Transverse colon (tissue), 4 donors: ENCODE measurements around the gene NME9. TPM values are rescaled to one million over a fixed set of nuclear protein-coding genes. Genes with fewer than 3 reads are reported as not detected.

Experiments used
- DNase-seq: peaks from one replicate; pipeline ENCODE4 v3.0.0-alpha.2; 2019
- H3K27ac ChIP-seq, 4 donors: fragments of 200-600 bp; sonication (generic); 2 replicates each; pipeline ENCODE4 v1.5.1; 2016 to 2018; ENCODE audit warnings: inconsistent platforms in 4 of 4
- H3K27me3 ChIP-seq: fragments of 200-600 bp; sonication (generic); 2 replicates; pipeline ENCODE4 v1.5.1; 2017; ENCODE audit warnings: inconsistent platforms
- H3K36me3 ChIP-seq, 4 donors: fragments of 200-600 bp; sonication (generic); 2 replicates each; pipeline ENCODE4 v1.5.1; 2017 to 2019; ENCODE audit warnings: inconsistent platforms in 4 of 4
- H3K4me1 ChIP-seq, 4 donors: fragments of 200-600 bp; sonication (generic); 2 replicates each; pipeline ENCODE4 v1.5.1; 2017 to 2020; ENCODE audit warnings: inconsistent platforms in 4 of 4
- H3K4me3 ChIP-seq, 4 donors: fragments of 200-600 bp; sonication (generic); 1 replicate in 1 of 4; 2 replicates in 3 of 4; pipeline versions ENCODE4 v1.5.1 to v1.6.1; 2017 to 2019; ENCODE audit warnings: inconsistent platforms in 4 of 4
- H3K9me3 ChIP-seq, 2 donors: fragments of 200-600 bp; sonication (generic); 2 replicates each; pipeline ENCODE4 v1.5.1; 2017 to 2019; ENCODE audit warnings: inconsistent platforms in 2 of 2
- CTCF ChIP-seq, 5 experiments: fragments of 200-600 bp in 3 of 5; fragments of 450-650 bp in 2 of 5; sonication (generic) in 3 of 5; IDR thresholded peaks; 1 replicate in 2 of 5; 2 replicates in 3 of 5; pipeline ENCODE4 v1.5.1; 2016 to 2017; ENCODE audit warnings: antibody characterized with exemption in 5 of 5, inconsistent platforms in 3 of 5, mild to moderate bottlenecking in 2 of 5, moderate library complexity in 1 of 5
- EP300 ChIP-seq: sonication (generic); formaldehyde crosslinking; IDR thresholded peaks from one replicate; pipeline ENCODE4 v1.6.1; 2017; ENCODE audit warnings: antibody characterized with exemption, low read depth
- POLR2A ChIP-seq: fragments of 450-650 bp; IDR thresholded peaks from one replicate; pipeline ENCODE4 v1.6.1; 2016; ENCODE audit warnings: antibody characterized with exemption, mild to moderate bottlenecking, moderate library complexity
- POLR2AphosphoS5 ChIP-seq, 3 donors: sonication (generic); formaldehyde crosslinking; IDR thresholded peaks; one replicate each; pipeline ENCODE4 v1.6.1; 2016; ENCODE audit warnings: antibody characterized with exemption in 3 of 3
- WGBS, 2 donors: methylation state at CpG; one replicate each; pipeline ENCODE4 v1.1.5; 2018; ENCODE audit warnings: low coverage in 1 of 2; 5-methylcytosine and 5-hydroxymethylcytosine counted together
- in situ Hi-C, 4 donors: fragments of 200-750 bp; cut with MboI; loops; one replicate each; pipeline versions ENCODE4 v1.15.0 to v1.15.1; 2017; ENCODE audit warnings: low sequenced_read_pairs in 3 of 4, low pct_ligation_motif_present in 1 of 4, low pct_unique_long_range_greater_than_20kb in 1 of 4
- intact Hi-C: fragments of 100-400 bp; cut with DNase I; formaldehyde crosslinking; loops from one replicate; pipeline ENCODE4 v1.15.1; 2023; ENCODE audit warnings: low total_unique reads
- total RNA-seq, 4 donors: library from RNA; depleted of rRNA; stranded (reverse); fragments of >200 nt; gene quantifications; one replicate each; pipeline ENCODE4 v1.1.0, GENCODE V29; 2016

NME9 gene
- total RNA-seq, 4 donors from 2014 or later: not detected

GRCh38 chr3:138360869-138361525 is 31.3 kb upstream of the NME9 start:
- DNase-seq: no peak
- Histone ChIP-seq H3K27me3 (no peaks in the 10 kb centered on the region), H3K36me3 (no peaks in the 10 kb centered on the region), H3K9me3 (no peaks in the 10 kb centered on the region), H3K4me1 (no peaks in the 10 kb centered on the region), H3K4me3 (no peak overlapping the region), H3K27ac (no peak overlapping the region)
- 88 to 90% methylated on average over 2 to 9 of the region's 9 CpGs for WGBS, 2 donors
- no peak for TF ChIP-seq CTCF (IDR thresholded peaks at IDR 0.05)
- no peak for TF ChIP-seq POLR2AphosphoS5 (IDR thresholded peaks at IDR 0.05)
- TF ChIP-seq EP300: no peak
- TF ChIP-seq POLR2A: no peak
- intact Hi-C loops: no loop called here
- in situ Hi-C loops: no loop called here

- no peak overlapping the region for H3K27ac ChIP-seq
- no peaks in the 10 kb centered on the region for H3K36me3 ChIP-seq
- WGBS, 2 donors: 93% methylated on average over 15 of the region's 15 CpGs; no CpG with 5 or more reads in 1 of the 2 donors
- intact Hi-C loops: no loop called here
- no peak overlapping the region for H3K4me3 ChIP-seq
- no peaks in the 10 kb centered on the region for H3K9me3 ChIP-seq
- no peaks in the 10 kb centered on the region for H3K4me1 ChIP-seq
- no peak for DNase-seq
- in situ Hi-C loops: no loop called here
- no peak for TF ChIP-seq POLR2A
- no peak for TF ChIP-seq POLR2AphosphoS5 (IDR thresholded peaks at IDR 0.05)
- TF ChIP-seq EP300: no peak
- TF ChIP-seq CTCF (IDR thresholded peaks at IDR 0.05): no peak
- no peaks in the 10 kb centered on the region for H3K27me3 ChIP-seq
Observed at GRCh38 chr3:138359919-138360868, 30.5 kb upstream of the NME9 start.

GRCh38 chr3:138359148-138359918 is 29.7 kb upstream of the NME9 start:
- no peak for TF ChIP-seq POLR2AphosphoS5 (IDR thresholded peaks at IDR 0.05)
- TF ChIP-seq CTCF (IDR thresholded peaks at IDR 0.05): no peak
- TF ChIP-seq POLR2A: no peak
- WGBS, 2 donors: 24 to 76% methylated on average over 2 to 7 of the region's 7 CpGs
- intact Hi-C loops (no loop called here), in situ Hi-C loops (no loop called here)
- Histone ChIP-seq H3K27ac (no peak overlapping the region), H3K4me3 (no peak overlapping the region), H3K36me3 (no peaks in the 10 kb centered on the region), H3K9me3 (no peaks in the 10 kb centered on the region), H3K27me3 (no peaks in the 10 kb centered on the region), H3K4me1 (no peaks in the 10 kb centered on the region)
- no peak for DNase-seq
